GM04503 (cell line): ENCODE results near the gene ARRDC2.
"Not testable (repeated sequence)": the region's sequence is repeated elsewhere in the genome, so short reads cannot be mapped to it uniquely, and the experiment has no call there.

Source experiments
- DNase-seq: peaks from one replicate; pipeline ENCODE4 v3.0.0-alpha.2; 2012; ENCODE audit warnings: low read depth

The ARRDC2 gene

GRCh38 chr19:17989425-17990094 lies 18.4 kb upstream of the ARRDC2 start:
- DNase-seq: no peak

GRCh38 chr19:17993076-17993813 lies 14.7 kb upstream of the ARRDC2 start:
- DNase-seq: no peak

GRCh38 chr19:17996826-17997316 lies 11.1 kb upstream of the ARRDC2 start:
- no peak for DNase-seq

- DNase-seq: no peak
Observed at GRCh38 chr19:17997969-17998826, 9.8 kb upstream of the ARRDC2 start.

GRCh38 chr19:17998827-17999150 lies 9.2 kb upstream of the ARRDC2 start:
- DNase-seq: no peak

GRCh38 chr19:17999684-18000479 lies 8.1 kb upstream of the ARRDC2 start:
- no peak for DNase-seq

GRCh38 chr19:18000480-18000914 lies 7.5 kb upstream of the ARRDC2 start:
- DNase-seq: no peak

GRCh38 chr19:18000915-18001776 lies 6.8 kb upstream of the ARRDC2 start:
- peak; percentile 39 for DNase-seq

- no peak for DNase-seq
Observed at GRCh38 chr19:18001777-18002345, 6.1 kb upstream of the ARRDC2 start.

GRCh38 chr19:18002347-18002850 lies 5.6 kb upstream of the ARRDC2 start:
- DNase-seq: no peak

- not testable (repeated sequence) for DNase-seq
Observed at GRCh38 chr19:18005750-18006149, 2.2 kb upstream of the ARRDC2 start.

- no peak for DNase-seq
Observed at GRCh38 chr19:18007044-18007916, 690 bp upstream of the ARRDC2 start.

- no peak for DNase-seq
Observed at GRCh38 chr19:18008814-18009213, 844 bp downstream of the ARRDC2 start.

- DNase-seq: no peak
Observed at GRCh38 chr19:18009412-18010066, 1.6 kb downstream of the ARRDC2 start.

GRCh38 chr19:18010149-18010548 lies 2.2 kb downstream of the ARRDC2 start:
- DNase-seq: no peak

GRCh38 chr19:18013210-18014111 lies 5.5 kb downstream of the ARRDC2 start:
- DNase-seq: no peak

- DNase-seq: no peak
Observed at GRCh38 chr19:18014197-18014596, 6.2 kb downstream of the ARRDC2 start.
